Astrocyte of the cerebellum (primary cell): ENCODE data around the gene FOXO3.
A peak's percentile ranks its signal among the peaks of the same experiment; 100 is the strongest.
"Not testable (repeated sequence)": the region's sequence is repeated elsewhere in the genome, so short reads cannot be mapped to it uniquely, and the experiment has no call there.

ENCODE experiments used
- DNase-seq: peaks from one replicate; pipeline ENCODE4 v3.0.0-alpha.2; 2011; ENCODE audit warnings: low read depth
- H3K4me3 ChIP-seq: 2 replicates; pipeline ENCODE4 v1.5.1; 2011; ENCODE audit warnings: mild to moderate bottlenecking, low read depth, low read length, moderate library complexity
- in situ Hi-C: cut with HindIII; loops from 2 replicates; pipeline ENCODE4 v1.10.0; 2017; ENCODE audit warnings: low sequenced_read_pairs
- TF ChIP-seq, protein P1 (sequence below): IDR thresholded peaks from 2 replicates; pipeline ENCODE4 v1.5.1; 2012; ENCODE audit warnings: low read length, low read depth, moderate library complexity, mild to moderate bottlenecking; ENCODE audit errors: missing control alignments

Gene FOXO3

DNA sequence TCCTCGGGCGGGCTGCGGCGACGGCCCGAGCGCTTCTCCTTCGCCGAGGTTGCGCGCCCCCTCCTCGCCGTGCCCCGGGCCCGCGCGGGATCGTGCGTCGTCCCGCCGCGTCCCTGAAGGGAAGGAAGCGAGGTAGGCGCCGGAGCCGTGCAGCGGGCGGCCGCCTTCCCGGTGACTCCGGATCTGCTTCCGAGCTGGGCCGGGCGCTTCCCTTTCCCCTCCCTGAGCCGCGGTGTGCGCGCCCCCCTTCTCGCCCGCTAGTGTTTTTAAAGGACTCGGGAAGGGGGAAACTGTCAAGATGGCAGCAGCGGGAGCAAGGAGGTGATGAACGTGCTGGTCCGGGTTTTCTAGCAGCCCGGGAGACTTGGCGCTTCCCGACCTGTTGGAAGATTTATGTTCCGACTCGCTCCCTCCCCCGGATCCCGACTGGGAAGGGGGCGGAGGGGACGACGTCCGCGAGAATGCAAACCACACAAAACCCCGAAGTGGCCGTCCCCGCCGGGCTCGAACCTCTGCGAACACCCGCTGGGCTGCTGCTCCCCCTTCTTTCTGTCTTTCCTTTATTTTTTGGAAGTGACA, 744 bp upstream of the FOXO3 start:
- peak; percentile 63 for DNase-seq
- H3K4me3 ChIP-seq = peak overlapping the region; percentile 93
- in situ Hi-C loops = no loop called here
- TF ChIP-seq, protein P1, sequence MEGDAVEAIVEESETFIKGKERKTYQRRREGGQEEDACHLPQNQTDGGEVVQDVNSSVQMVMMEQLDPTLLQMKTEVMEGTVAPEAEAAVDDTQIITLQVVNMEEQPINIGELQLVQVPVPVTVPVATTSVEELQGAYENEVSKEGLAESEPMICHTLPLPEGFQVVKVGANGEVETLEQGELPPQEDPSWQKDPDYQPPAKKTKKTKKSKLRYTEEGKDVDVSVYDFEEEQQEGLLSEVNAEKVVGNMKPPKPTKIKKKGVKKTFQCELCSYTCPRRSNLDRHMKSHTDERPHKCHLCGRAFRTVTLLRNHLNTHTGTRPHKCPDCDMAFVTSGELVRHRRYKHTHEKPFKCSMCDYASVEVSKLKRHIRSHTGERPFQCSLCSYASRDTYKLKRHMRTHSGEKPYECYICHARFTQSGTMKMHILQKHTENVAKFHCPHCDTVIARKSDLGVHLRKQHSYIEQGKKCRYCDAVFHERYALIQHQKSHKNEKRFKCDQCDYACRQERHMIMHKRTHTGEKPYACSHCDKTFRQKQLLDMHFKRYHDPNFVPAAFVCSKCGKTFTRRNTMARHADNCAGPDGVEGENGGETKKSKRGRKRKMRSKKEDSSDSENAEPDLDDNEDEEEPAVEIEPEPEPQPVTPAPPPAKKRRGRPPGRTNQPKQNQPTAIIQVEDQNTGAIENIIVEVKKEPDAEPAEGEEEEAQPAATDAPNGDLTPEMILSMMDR = no peak

DNA sequence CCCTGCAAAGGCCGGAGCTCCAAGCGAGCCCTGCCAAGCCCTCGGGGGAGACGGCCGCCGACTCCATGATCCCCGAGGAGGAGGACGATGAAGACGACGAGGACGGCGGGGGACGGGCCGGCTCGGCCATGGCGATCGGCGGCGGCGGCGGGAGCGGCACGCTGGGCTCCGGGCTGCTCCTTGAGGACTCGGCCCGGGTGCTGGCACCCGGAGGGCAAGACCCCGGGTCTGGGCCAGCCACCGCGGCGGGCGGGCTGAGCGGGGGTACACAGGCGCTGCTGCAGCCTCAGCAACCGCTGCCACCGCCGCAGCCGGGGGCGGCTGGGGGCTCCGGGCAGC, 561 bp downstream of the FOXO3 start:
- DNase-seq, in situ Hi-C loops: not testable (repeated sequence)
- H3K4me3 ChIP-seq = peak overlapping the region; percentile 93

DNA sequence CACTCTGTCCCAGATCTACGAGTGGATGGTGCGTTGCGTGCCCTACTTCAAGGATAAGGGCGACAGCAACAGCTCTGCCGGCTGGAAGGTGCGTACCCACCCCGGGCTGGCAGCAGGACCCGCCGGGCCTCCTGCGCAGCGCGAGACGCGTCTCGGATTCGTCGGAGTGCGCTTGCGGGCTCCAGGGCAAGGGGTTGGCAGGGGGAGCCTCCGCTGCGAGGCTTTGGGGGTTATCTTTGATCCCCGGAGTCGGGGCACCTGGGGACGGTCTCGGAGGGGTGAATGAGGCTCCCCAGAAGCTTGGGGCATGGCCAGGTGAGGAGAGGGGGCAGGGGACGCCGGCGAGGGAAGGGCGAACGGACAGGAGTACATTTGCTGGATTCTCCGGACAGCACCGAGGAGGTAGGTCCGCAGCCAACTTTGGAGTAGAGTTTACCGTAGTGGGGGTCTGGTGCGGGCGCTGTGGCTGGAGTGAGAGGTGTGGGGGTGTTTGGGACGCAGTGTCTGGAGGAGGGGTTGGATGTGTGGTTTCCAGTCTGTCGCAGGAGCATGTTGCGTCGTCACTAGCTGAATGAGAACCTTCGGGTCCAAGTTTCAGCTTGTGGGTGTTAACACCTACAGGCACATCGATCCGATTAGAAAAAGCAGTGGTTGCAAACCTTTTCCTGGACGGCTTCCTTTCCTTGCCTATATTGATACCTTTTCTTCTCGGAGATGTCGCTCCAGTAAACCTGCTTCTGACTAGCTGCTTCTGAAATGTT, 1.2 kb downstream of the FOXO3 start:
- in situ Hi-C loops = no loop called here
- no peak for DNase-seq
- H3K4me3 ChIP-seq = peak overlapping the region; percentile 93
- TF ChIP-seq, protein P1 = no peak

DNA sequence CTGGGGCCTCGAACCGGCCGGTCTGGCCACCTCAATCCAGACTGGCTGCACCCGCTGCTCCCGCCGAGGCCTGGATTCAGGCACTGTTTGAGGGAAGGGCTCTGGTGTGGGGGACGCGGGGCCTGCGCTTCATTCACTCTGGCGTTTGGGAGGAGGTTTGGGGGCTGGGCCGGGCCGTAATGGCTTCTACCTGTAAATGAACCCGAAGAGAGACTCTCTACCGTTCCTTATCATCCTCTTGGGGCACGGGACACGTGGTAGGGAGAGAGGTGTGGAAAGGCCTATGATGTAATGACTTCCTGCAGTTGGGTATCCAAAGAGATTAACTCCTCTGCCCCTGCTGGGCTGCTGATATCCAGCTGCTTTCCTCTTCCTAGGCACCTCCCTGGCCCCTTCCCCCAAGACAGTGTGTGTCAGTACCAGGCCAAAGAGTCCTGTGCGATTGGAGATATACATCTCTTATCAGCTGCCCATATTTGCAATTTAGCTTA, 1.8 kb downstream of the FOXO3 start:
- DNase-seq = no peak
- in situ Hi-C loops = no loop called here
- H3K4me3 ChIP-seq = peak overlapping the region; percentile 93
- TF ChIP-seq, protein P1 = no peak

DNA sequence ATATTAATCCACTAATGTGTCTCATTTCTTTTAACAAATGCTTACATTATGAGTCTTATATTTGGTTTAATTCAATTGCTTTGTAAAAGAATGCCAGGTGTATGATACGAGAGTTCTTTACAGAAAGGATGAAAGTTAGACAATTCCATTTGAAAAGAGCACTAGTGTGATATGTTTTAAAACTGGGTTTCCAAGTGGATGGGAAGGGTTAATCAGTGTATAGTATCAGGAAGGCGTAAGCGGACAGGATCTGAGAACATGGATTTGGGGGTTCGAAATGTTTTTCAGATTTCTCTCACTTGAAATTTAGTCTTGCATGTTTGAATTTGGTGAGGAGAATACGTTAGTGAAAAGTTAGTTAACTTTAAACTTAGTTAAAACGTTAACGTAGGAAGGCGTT, 2.6 kb downstream of the FOXO3 start:
- DNase-seq = no peak
- TF ChIP-seq, protein P1 = no peak
- in situ Hi-C loops = no loop called here
- peak overlapping the region; percentile 93 for H3K4me3 ChIP-seq

DNA sequence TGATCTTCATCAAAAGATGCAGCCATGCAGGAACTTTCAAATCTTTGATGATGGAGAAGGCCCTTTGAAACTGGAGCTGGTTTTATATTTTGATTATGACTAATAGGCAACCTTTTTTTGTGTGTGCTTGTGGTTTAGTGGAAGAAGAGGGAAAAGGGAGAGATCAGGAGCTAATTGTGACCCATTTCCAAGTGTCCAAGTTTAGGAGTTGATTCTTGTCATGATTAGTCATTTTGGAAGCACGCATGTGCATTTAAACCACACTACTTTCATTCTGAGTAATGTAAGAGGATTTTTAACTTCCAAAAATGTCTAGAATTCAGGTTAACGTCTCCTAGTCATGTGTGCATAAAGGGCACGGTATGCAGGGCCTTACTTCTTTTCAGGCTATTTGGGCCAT, 3.5 kb downstream of the FOXO3 start:
- H3K4me3 ChIP-seq = peak overlapping the region; percentile 93
- in situ Hi-C loops = no loop called here
- peak; percentile 93 for DNase-seq
- TF ChIP-seq, protein P1 = no peak

DNA sequence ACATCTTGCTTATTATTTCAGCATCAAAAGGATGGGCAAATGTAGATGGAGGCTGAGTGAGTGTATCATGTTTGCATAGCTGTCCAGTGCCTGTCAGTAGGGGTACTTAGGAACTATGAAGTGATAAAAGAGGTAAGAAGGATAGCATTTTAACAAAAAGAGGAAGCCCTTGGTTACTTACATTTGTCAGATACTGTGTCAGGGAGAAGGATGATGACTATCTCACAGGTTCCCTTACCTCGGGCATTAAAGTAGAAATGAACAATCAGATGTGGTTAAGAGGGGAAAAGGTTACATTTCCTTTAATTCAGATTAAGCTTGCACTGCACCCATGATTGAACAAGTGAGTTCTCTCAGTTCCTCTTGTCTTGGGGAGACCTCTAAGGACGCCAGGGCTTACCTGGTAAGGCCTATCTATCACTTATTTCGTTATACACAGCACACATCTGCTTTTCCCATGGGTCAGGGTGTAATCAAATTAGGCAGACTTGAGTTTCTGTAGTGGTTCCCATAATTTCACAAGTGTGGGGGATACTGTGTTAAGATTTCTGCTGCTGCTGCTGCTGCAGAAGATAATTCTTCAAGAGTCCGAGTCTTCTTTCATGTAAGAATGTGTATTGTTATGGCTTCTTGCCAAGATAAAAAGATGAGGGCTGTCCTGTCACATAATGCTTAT, 4.5 kb downstream of the FOXO3 start:
- DNase-seq = no peak
- in situ Hi-C loops = loop anchor here (5.0 kb wide), 1 partner anchor 217 kb away; no protein-coding TSS in a partner anchor
- no peak overlapping the region for H3K4me3 ChIP-seq
- TF ChIP-seq, protein P1 = no peak
